ENCODE measurements around the gene GTSF1L.
"Not testable (repeated sequence)": the region's sequence is repeated elsewhere in the genome, so short reads cannot be mapped to it uniquely, and the experiment has no call there.

GTSF1L gene

GRCh38 chr20:43726811-43727338 is at the start of gene GTSF1L:
Gene GTSF1L (minus strand): TSS chr20:43727002. CDS start chr20:43726694, 308 bp downstream.
- no peak for DNase-seq (ENCODE audit: low spot score)

GRCh38 chr20:43774754-43775153 is 48.0 kb upstream of the GTSF1L start:
- no peak for DNase-seq (ENCODE audit: low spot score)

- no peak for DNase-seq (ENCODE audit: low spot score)
Observed at GRCh38 chr20:43771503-43772190, 44.8 kb upstream of the GTSF1L start.

- no peak for DNase-seq (ENCODE audit: low spot score)
Observed at GRCh38 chr20:43770342-43770741, 43.5 kb upstream of the GTSF1L start.

- DNase-seq (ENCODE audit: low spot score) = peak; percentile 32
Observed at GRCh38 chr20:43767686-43768474, 41.1 kb upstream of the GTSF1L start.

- no peak for DNase-seq (ENCODE audit: low spot score)
Observed at GRCh38 chr20:43766917-43767316, 40.1 kb upstream of the GTSF1L start.

- no peak for DNase-seq (ENCODE audit: low spot score)
Observed at GRCh38 chr20:43766385-43766784, 39.6 kb upstream of the GTSF1L start.

- DNase-seq (ENCODE audit: low spot score) = no peak
Observed at GRCh38 chr20:43765916-43766315, 39.1 kb upstream of the GTSF1L start.

- no peak for DNase-seq (ENCODE audit: low spot score)
Observed at GRCh38 chr20:43762911-43763310, 36.1 kb upstream of the GTSF1L start.

- no peak for DNase-seq (ENCODE audit: low spot score)
Observed at GRCh38 chr20:43761386-43762340, 34.9 kb upstream of the GTSF1L start.

- not testable (repeated sequence) for DNase-seq (ENCODE audit: low spot score)
Observed at GRCh38 chr20:43757888-43758287, 31.1 kb upstream of the GTSF1L start.

- no peak for DNase-seq (ENCODE audit: low spot score)
Observed at GRCh38 chr20:43755851-43756250, 29.0 kb upstream of the GTSF1L start.

GRCh38 chr20:43755390-43755789 is 28.6 kb upstream of the GTSF1L start:
- DNase-seq (ENCODE audit: low spot score) = no peak

- DNase-seq (ENCODE audit: low spot score) = peak; percentile 90
Observed at GRCh38 chr20:43752561-43753301, 25.9 kb upstream of the GTSF1L start.

GRCh38 chr20:43752051-43752360 is 25.2 kb upstream of the GTSF1L start:
- no peak for DNase-seq (ENCODE audit: low spot score)

GRCh38 chr20:43751167-43752050 is 24.6 kb upstream of the GTSF1L start:
- DNase-seq (ENCODE audit: low spot score) = peak; percentile 76

GRCh38 chr20:43750774-43751166 is 24.0 kb upstream of the GTSF1L start:
- no peak for DNase-seq (ENCODE audit: low spot score)

GRCh38 chr20:43749734-43750294 is 23.0 kb upstream of the GTSF1L start:
- DNase-seq (ENCODE audit: low spot score) = peak; percentile 60

- no peak for DNase-seq (ENCODE audit: low spot score)
Observed at GRCh38 chr20:43748274-43748673, 21.5 kb upstream of the GTSF1L start.

All from kidney tubule cell (primary cell).